Stimulated activated CD4-positive, alpha-beta T cell treated with anti-CD3 and anti-CD28 coated beads, TNF-alpha, amount 100 ng/mL, for 4 hours (primary cell): ENCODE data around the gene LGMN.
"Not testable (repeated sequence)": the region's sequence is repeated elsewhere in the genome, so short reads cannot be mapped to it uniquely, and the experiment has no call there.

ENCODE experiments used
- DNase-seq, 3 experiments: peaks; one replicate each; pipeline ENCODE4 v3.0.0-alpha.2; 2020; ENCODE audit warnings: low read depth in 3 of 3

Gene LGMN

GRCh38 chr14:92748259-92749016 is at the start of gene LGMN:
Gene LGMN (minus strand): TSS chr14:92748627. CDS start chr14:92732786, 15,841 bp downstream.
- DNase-seq = peak; percentile 54 to 76 (median 73)

- DNase-seq = no peak
Measured at GRCh38 chr14:92794961-92795360, 46.5 kb upstream of the LGMN start.

GRCh38 chr14:92794547-92794941 is 46.1 kb upstream of the LGMN start:
- DNase-seq = no peak

GRCh38 chr14:92793709-92794546 is 45.5 kb upstream of the LGMN start, which contains the start of gene GOLGA5:
Gene GOLGA5 (plus strand): TSS chr14:92794305. CDS start chr14:92797438, 3,133 bp downstream.
- peak; percentile 94 to 98 (median 96) for DNase-seq

GRCh38 chr14:92792885-92793284 is 44.5 kb upstream of the LGMN start:
- no peak for DNase-seq

GRCh38 chr14:92789457-92790089 is 41.1 kb upstream of the LGMN start:
- no peak for DNase-seq

- DNase-seq = no peak
Measured at GRCh38 chr14:92787554-92787953, 39.1 kb upstream of the LGMN start.

- no peak for DNase-seq
Measured at GRCh38 chr14:92786427-92786756, 38.0 kb upstream of the LGMN start.

- no peak for DNase-seq
Measured at GRCh38 chr14:92785667-92786426, 37.4 kb upstream of the LGMN start.

GRCh38 chr14:92783813-92784431 is 35.5 kb upstream of the LGMN start:
- no peak for DNase-seq

- DNase-seq = no peak
Measured at GRCh38 chr14:92781350-92781749, 32.9 kb upstream of the LGMN start.

GRCh38 chr14:92780444-92781232 is 32.2 kb upstream of the LGMN start:
- no peak for DNase-seq

- DNase-seq = not testable (repeated sequence)
Measured at GRCh38 chr14:92778868-92779565, 30.6 kb upstream of the LGMN start.

- DNase-seq = not testable (repeated sequence)
Measured at GRCh38 chr14:92775292-92775691, 26.9 kb upstream of the LGMN start.

- DNase-seq = no peak
Measured at GRCh38 chr14:92774572-92774971, 26.1 kb upstream of the LGMN start.

- no peak for DNase-seq
Measured at GRCh38 chr14:92770484-92770883, 22.1 kb upstream of the LGMN start.

- DNase-seq = no peak
Measured at GRCh38 chr14:92768795-92769194, 20.4 kb upstream of the LGMN start.

GRCh38 chr14:92768236-92768635 is 19.8 kb upstream of the LGMN start:
- not testable (repeated sequence) for DNase-seq
